ENCODE data around the gene PTGS2. TPM values are rescaled to one million over a fixed set of nuclear protein-coding genes. Genes with fewer than 3 reads are reported as not detected.

PTGS2 gene
- total RNA-seq, 4 donors from 2014 or later, result 2.7 to 18.6 (median 4.3) TPM

DNA sequence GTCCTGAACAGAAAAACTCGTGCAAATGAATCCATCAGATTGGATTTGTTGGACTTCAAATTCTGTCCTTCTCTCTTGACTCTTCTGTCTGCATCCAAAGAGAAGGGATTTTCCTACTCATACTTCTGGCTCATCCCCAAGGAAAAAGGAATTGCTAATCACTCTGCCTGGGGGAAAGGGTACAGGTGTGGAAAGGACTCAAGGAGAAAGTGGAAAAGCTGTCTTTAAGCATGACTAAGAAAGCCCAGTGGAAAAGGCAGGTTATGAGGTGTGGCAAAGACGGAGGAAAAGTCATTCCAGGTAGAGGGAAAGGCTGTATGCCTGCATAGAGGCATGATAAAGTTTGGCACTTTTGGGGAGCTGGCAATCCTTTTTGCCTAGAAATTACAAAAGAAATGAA, 43.4 kb downstream of the PTGS2 start:
- H3K4me3 ChIP-seq, result no peak overlapping the region
- intact Hi-C loops (cut with DNase I), result no loop called here
- no peak for TF ChIP-seq EP300 (IDR thresholded peaks at IDR 0.05)
- TF ChIP-seq, protein P1, sequence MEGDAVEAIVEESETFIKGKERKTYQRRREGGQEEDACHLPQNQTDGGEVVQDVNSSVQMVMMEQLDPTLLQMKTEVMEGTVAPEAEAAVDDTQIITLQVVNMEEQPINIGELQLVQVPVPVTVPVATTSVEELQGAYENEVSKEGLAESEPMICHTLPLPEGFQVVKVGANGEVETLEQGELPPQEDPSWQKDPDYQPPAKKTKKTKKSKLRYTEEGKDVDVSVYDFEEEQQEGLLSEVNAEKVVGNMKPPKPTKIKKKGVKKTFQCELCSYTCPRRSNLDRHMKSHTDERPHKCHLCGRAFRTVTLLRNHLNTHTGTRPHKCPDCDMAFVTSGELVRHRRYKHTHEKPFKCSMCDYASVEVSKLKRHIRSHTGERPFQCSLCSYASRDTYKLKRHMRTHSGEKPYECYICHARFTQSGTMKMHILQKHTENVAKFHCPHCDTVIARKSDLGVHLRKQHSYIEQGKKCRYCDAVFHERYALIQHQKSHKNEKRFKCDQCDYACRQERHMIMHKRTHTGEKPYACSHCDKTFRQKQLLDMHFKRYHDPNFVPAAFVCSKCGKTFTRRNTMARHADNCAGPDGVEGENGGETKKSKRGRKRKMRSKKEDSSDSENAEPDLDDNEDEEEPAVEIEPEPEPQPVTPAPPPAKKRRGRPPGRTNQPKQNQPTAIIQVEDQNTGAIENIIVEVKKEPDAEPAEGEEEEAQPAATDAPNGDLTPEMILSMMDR (IDR thresholded peaks at IDR 0.05), result no peak
- TF ChIP-seq POLR2AphosphoS5 (IDR thresholded peaks at IDR 0.05), result no peak
- TF ChIP-seq POLR2A (IDR thresholded peaks at IDR 0.05; ENCODE audit: low read depth), result no peak
- H3K27ac ChIP-seq (replicated peaks in 1 of 4), result no peak overlapping the region
- no peak for DNase-seq (ENCODE audit: extremely low spot score)
- H3K27me3 ChIP-seq, result no peaks in the 10 kb centered on the region
- H3K36me3 ChIP-seq, result no peaks in the 10 kb centered on the region
- no peaks in the 10 kb centered on the region for H3K9me3 ChIP-seq
- H3K4me1 ChIP-seq, result no peaks in the 10 kb centered on the region
- WGBS, result 87% methylated on average over 2 of the region's 2 CpGs

DNA sequence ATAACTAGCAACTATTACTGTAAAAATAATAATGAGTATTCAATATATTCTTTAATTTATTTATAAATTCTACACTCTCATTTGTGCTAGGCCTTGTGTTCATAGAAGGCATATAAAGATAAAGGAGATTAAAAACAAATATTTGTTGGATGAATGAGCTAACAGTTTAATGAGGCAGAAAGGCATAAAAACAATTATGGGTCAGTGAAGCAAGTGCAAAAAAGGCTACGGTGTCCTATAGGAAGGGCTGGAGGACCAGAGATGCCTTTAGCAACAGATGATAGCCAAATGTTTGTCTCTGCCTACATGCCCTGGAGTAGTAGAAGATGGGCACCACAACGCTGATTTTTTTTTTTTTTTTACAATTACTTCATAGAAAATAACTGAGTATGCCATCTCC, 45.7 kb downstream of the PTGS2 start:
- no peak for DNase-seq (ENCODE audit: extremely low spot score)
- intact Hi-C loops (cut with DNase I), result no loop called here

DNA sequence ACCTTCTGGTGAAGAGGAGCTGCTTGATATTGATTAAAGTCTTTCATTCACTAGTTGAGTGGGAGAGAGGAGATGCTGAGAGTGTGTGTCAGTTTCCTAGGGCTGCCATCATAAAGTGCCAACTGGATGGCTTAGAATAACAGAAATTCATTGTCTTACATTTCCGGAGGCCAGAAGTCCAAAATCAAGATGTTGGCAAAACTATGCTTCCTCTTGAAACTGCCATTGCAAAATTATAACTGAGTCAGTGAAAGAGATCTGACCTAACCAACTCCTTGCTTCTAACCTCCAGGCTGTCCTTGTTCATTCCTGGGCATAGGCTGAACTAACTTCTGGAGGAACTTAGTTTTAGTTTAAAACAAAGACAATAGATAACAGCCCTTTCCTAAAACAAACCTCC, 47.1 kb downstream of the PTGS2 start:
- Histone ChIP-seq H3K4me1 (peaks cover 0 to 3% (median 0%) of the 10 kb centered on the region in 4 donors), H3K27me3 (no peaks in the 10 kb centered on the region), H3K9me3 (no peaks in the 10 kb centered on the region), H3K27ac (replicated peaks in 1 of 4) (no peak overlapping the region), H3K4me3 (no peak overlapping the region), H3K36me3 (no peaks in the 10 kb centered on the region)
- 84% methylated on average over 1 of the region's 1 CpG for WGBS
- no peak for TF ChIP-seq POLR2AphosphoS5 (IDR thresholded peaks at IDR 0.05)
- TF ChIP-seq, protein P1 (IDR thresholded peaks at IDR 0.05), result no peak
- no peak for TF ChIP-seq POLR2A (IDR thresholded peaks at IDR 0.05; ENCODE audit: low read depth)
- no peak for TF ChIP-seq EP300 (IDR thresholded peaks at IDR 0.05)
- intact Hi-C loops (cut with DNase I), result no loop called here
- DNase-seq (ENCODE audit: extremely low spot score), result no peak

More for the DNA sequence above, 45.7 kb downstream of the PTGS2 start:
- Histone ChIP-seq H3K9me3 (no peaks in the 10 kb centered on the region), H3K4me3 (no peak overlapping the region), H3K27ac (replicated peaks in 1 of 4) (no peak overlapping the region), H3K27me3 (no peaks in the 10 kb centered on the region), H3K4me1 (no peaks in the 10 kb centered on the region), H3K36me3 (no peaks in the 10 kb centered on the region)
- WGBS, result 92% methylated on average over 2 of the region's 2 CpGs
- TF ChIP-seq EP300 (IDR thresholded peaks at IDR 0.05) (no peak), POLR2A (IDR thresholded peaks at IDR 0.05; ENCODE audit: low read depth) (no peak), POLR2AphosphoS5 (IDR thresholded peaks at IDR 0.05) (no peak)
- TF ChIP-seq, protein P1 (IDR thresholded peaks at IDR 0.05), result no peak

DNA sequence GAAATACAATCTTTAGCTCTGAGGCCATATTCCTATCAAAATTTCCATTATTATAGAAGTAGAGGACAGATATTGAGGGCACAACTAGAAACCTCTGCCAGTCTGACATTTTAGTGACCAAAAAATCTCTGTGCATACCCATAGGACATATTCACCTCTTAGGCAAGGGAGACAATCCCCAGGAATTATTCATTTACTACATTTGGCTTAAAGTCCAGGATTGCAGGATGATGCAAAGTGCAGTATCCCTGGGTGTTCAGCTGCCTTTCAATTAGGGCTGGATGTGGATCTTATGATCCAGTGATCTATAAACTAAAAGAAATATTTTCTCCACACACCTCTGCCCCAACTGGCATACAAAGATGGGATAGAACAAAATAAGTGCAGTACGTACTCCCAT, 50.9 kb downstream of the PTGS2 start:
- WGBS, result 100% methylated on average over 1 of the region's 1 CpG
- no peak for TF ChIP-seq POLR2A (IDR thresholded peaks at IDR 0.05; ENCODE audit: low read depth)
- no peak for TF ChIP-seq POLR2AphosphoS5 (IDR thresholded peaks at IDR 0.05)
- TF ChIP-seq, protein P1 (IDR thresholded peaks at IDR 0.05), result no peak
- no peak for TF ChIP-seq EP300 (IDR thresholded peaks at IDR 0.05)
- no peak overlapping the region for H3K27ac ChIP-seq (replicated peaks in 1 of 4)
- no peaks in the 10 kb centered on the region for H3K36me3 ChIP-seq
- H3K4me1 ChIP-seq, result peaks cover 5 to 17% (median 13%) of the 10 kb centered on the region in 4 donors
- intact Hi-C loops (cut with DNase I), result no loop called here
- DNase-seq (ENCODE audit: extremely low spot score), result no peak
- H3K4me3 ChIP-seq, result no peak overlapping the region
- H3K27me3 ChIP-seq, result no peaks in the 10 kb centered on the region
- H3K9me3 ChIP-seq, result no peaks in the 10 kb centered on the region

DNA sequence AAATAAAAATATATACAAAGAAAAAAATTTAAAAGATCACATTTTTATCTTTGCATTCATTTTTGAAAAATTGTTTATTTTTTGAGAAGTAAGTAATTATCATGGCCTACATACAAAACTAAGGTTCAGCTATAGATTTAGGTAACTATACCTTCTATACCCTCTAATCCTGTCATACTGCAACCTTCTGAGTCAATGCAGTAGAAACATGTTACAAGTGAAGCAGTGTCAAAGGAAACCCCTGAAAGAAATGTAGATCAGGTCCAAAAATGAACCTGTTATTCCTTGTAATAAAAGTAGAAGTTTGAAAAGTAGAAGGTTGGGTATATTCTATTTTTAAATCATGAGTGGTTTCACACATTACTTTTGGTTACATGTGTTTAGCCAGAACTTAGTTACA, 51.3 kb downstream of the PTGS2 start:
- H3K4me1 ChIP-seq, result peaks cover 5 to 17% (median 13%) of the 10 kb centered on the region in 4 donors
- DNase-seq (ENCODE audit: extremely low spot score), result no peak
- no peak overlapping the region for H3K27ac ChIP-seq (replicated peaks in 1 of 4)
- intact Hi-C loops (cut with DNase I), result no loop called here
- H3K9me3 ChIP-seq, result no peaks in the 10 kb centered on the region
- TF ChIP-seq POLR2AphosphoS5 (IDR thresholded peaks at IDR 0.05), result no peak
- no peak for TF ChIP-seq POLR2A (IDR thresholded peaks at IDR 0.05; ENCODE audit: low read depth)
- TF ChIP-seq, protein P1 (IDR thresholded peaks at IDR 0.05), result no peak
- H3K4me3 ChIP-seq, result no peak overlapping the region
- H3K27me3 ChIP-seq, result no peaks in the 10 kb centered on the region
- no peaks in the 10 kb centered on the region for H3K36me3 ChIP-seq
